Smooth muscle cell (in vitro differentiated cells): ENCODE results near the gene APOE. TPM values are rescaled to one million over a fixed set of nuclear protein-coding genes. Genes with fewer than 3 reads are reported as not detected.
A peak's percentile ranks its signal among the peaks of the same experiment; 100 is the strongest.
"Not testable (repeated sequence)": the region's sequence is repeated elsewhere in the genome, so short reads cannot be mapped to it uniquely, and the experiment has no call there.

Experiments used
- DNase-seq: peaks from one replicate; lab custom pipeline; 2025; ENCODE audit not compliant: unreplicated experiment; lab: John Stamatoyannopoulos, UW
- H2AFZ ChIP-seq: fragments of 200-600 bp; sonication (generic); 2 replicates; pipeline ENCODE4 v1.6.0; 2016; ENCODE audit warnings: antibody characterized with exemption, low read depth, mild to moderate bottlenecking
- H3F3A ChIP-seq: fragments of 200-600 bp; sonication (generic); 2 replicates; pipeline ENCODE4 v1.6.0; 2017; ENCODE audit warnings: antibody characterized with exemption, low read depth
- H3K27ac ChIP-seq: fragments of 200-600 bp; sonication (generic); 2 replicates; pipeline ENCODE4 v1.5.1; 2016; ENCODE audit warnings: low read depth, mild to moderate bottlenecking
- H3K27me3 ChIP-seq: fragments of 200-600 bp; sonication (generic); 2 replicates; pipeline ENCODE4 v1.6.1; 2016; ENCODE audit warnings: low read depth, mild to moderate bottlenecking
- H3K36me3 ChIP-seq: fragments of 200-600 bp; sonication (generic); 2 replicates; pipeline ENCODE4 v1.5.1; 2016; ENCODE audit warnings: low read depth
- H3K4me1 ChIP-seq: fragments of 200-600 bp; sonication (generic); 2 replicates; pipeline ENCODE4 v1.5.1; 2016; ENCODE audit warnings: low read depth
- H3K4me2 ChIP-seq: fragments of 200-600 bp; sonication (generic); 2 replicates; pipeline ENCODE4 v1.6.0; 2016; ENCODE audit warnings: mild to moderate bottlenecking
- H3K4me3 ChIP-seq: fragments of 200-600 bp; sonication (generic); 2 replicates; pipeline ENCODE4 v1.5.1; 2016; ENCODE audit warnings: mild to moderate bottlenecking
- H3K79me2 ChIP-seq: fragments of 200-600 bp; sonication (generic); 2 replicates; pipeline ENCODE4 v1.6.0; 2016; ENCODE audit warnings: low read depth, mild to moderate bottlenecking
- H3K9ac ChIP-seq: fragments of 200-600 bp; sonication (generic); 2 replicates; pipeline ENCODE4 v1.6.0; 2016; ENCODE audit warnings: low read depth
- H3K9me3 ChIP-seq: fragments of 200-600 bp; sonication (generic); replicated peaks from 2 replicates; pipeline ENCODE4 v1.5.1; 2016; ENCODE audit warnings: low read depth
- H4K20me1 ChIP-seq: fragments of 200-600 bp; sonication (generic); 2 replicates; pipeline ENCODE4 v1.6.0; 2016; ENCODE audit warnings: low read depth
- CTCF ChIP-seq: fragments of 200-600 bp; sonication (generic); IDR thresholded peaks from 2 replicates; pipeline ENCODE4 v1.5.1; 2017; ENCODE audit warnings: borderline replicate concordance, mild to moderate bottlenecking, antibody characterized with exemption; ENCODE audit not compliant: insufficient read depth, poor library complexity, severe bottlenecking
- WGBS: methylation state at CpG from one replicate; pipeline ENCODE4 v1.1.7; 2016; ENCODE audit warnings: low lambda C conversion rate; 5-methylcytosine and 5-hydroxymethylcytosine counted together
- polyA plus RNA-seq: library from polyadenylated mRNA; unstranded; fragments of >200 nt; fragmentation: Nextera tagmentation; extraction: Ambion mirVana; gene quantifications from 2 replicates; pipeline ENCODE4 v1.2.1, GENCODE V29; 2016
- total RNA-seq: library from RNA; depleted of rRNA; stranded (reverse); fragments of >200 nt; gene quantifications from 2 replicates; pipeline ENCODE4 v1.2.3, GENCODE V29; 2014

Gene APOE
- total and polyA plus RNA-seq, 2 experiments from 2014 or later: 228 to 329 TPM

GRCh38 chr19:44912854-44913253, 7.3 kb downstream of the APOE start:
- Histone ChIP-seq H3K9me3 (no peaks in the 10 kb centered on the region), H2AFZ (no peak overlapping the region), H3K79me2 (no peaks in the 10 kb centered on the region), H3K27ac (no peak overlapping the region), H3F3A (peaks cover 5% of the 10 kb centered on the region), H3K9ac (no peak overlapping the region), H4K20me1 (no peaks in the 10 kb centered on the region), H3K4me2 (no peak overlapping the region), H3K27me3 (no peaks in the 10 kb centered on the region), H3K4me1 (no peaks in the 10 kb centered on the region), H3K36me3 (no peaks in the 10 kb centered on the region), H3K4me3 (no peak overlapping the region)
- 77% methylated on average over 6 of the region's 6 CpGs for WGBS
- no peak for DNase-seq
- no peak for TF ChIP-seq CTCF

DNA sequence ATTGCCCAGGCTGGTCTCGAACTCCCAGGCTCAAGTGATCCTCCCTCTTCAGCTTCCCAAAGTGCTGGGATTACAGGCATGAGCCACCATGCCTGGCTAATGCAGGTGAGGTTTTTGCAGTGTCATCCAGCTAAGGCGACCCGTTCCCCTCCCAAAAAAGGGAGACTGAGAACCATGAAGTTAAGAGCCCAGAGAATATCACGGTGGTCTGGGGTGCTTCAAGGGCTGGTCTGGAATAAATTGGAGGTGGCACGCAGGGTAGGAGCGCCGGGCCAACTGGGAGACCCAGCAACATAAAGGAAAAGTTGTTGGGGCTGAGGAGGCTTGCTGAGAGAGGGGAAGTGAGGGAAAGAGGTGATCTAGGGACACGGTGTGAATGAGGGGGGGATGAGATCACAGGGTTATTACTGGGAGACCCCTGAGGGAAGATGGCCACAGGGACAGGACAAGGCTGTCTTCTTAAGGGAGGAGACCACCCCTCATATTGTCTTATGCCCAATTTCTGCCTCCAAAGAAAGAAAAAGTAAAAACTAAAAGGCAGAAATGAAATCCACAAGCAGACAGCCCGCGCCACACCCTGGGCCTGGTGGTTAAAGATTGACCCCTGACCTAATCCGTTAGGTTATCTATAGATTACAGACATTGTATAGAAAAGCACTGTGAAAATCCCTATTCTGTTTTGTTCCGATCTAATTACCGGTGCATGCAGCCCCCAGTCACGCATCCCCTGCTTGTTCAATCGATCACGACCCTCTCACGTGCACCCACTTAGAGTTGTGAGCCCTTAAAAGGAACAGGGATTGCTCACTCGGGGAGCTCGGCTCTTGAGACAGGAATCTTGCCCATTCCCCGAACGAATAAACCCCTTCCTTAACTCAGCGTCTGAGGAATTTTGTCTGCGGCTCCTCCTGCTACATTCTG, 8.2 kb downstream of the APOE start:
- H3K27ac ChIP-seq: not testable (repeated sequence)
- H3K4me2 ChIP-seq: peak overlapping the region; percentile 93

DNA sequence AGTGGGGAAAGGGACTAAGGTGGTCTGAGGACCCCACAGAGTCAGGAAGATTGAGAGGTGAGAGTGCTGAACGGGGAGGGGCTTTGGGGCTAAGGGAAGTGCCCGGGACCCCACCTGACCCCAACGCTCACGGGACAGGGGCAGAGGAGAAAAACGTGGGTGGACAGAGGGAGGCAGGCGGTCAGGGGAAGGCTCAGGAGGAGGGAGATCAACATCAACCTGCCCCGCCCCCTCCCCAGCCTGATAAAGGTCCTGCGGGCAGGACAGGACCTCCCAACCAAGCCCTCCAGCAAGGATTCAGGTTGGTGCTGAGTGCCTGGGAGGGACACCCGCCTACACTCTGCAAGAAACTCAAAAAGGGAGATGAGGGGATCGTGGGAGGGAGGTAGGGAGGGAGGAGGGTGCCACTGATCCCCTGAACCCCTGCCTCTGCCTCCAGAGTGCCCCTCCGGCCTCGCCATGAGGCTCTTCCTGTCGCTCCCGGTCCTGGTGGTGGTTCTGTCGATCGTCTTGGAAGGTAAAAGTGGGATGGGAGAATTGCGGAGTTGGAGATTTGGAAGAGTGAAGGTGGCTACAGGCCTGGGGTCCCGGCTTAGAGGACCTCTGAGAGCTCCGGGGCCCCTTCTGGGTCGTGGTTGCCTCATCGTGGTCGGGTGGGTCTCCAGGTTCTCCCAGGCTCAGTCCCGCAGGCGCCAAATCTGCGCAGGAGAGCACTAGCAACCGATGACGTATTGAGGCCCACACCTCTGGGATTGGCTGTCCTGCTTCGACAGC, 9.0 kb downstream of the APOE start, which contains the start of gene APOC1:
Gene APOC1 (plus strand): TSS at position 176 of the 774 bp plus-strand sequence. CDS start 284 bp downstream, at position 460.
- not testable (repeated sequence) for H3K27me3 ChIP-seq, H4K20me1 ChIP-seq, H3K36me3 ChIP-seq, H3K79me2 ChIP-seq, H3F3A ChIP-seq, H3K9me3 ChIP-seq, H3K4me1 ChIP-seq
- Histone ChIP-seq H3K9ac (peak within 1 kb of the TSS; percentile 88), H2AFZ (peak within 1 kb of the TSS; percentile 84), H3K27ac (peak within 1 kb of the TSS; percentile 57), H3K4me2 (peak within 1 kb of the TSS; percentile 93), H3K4me3 (peak within 1 kb of the TSS; percentile 69)
- peak; percentile 44 for DNase-seq
- WGBS: 4% methylated on average over 28 of the region's 28 CpGs

More for the DNA sequence above, 8.2 kb downstream of the APOE start:
- not testable (repeated sequence) for DNase-seq, H3K27me3 ChIP-seq, H3K36me3 ChIP-seq, H3K79me2 ChIP-seq, H3K9ac ChIP-seq, H3K4me1 ChIP-seq, H3K9me3 ChIP-seq, H4K20me1 ChIP-seq, H3F3A ChIP-seq, H2AFZ ChIP-seq
- 55% methylated on average over 23 of the region's 23 CpGs for WGBS
- H3K4me3 ChIP-seq: peak overlapping the region; percentile 69

DNA sequence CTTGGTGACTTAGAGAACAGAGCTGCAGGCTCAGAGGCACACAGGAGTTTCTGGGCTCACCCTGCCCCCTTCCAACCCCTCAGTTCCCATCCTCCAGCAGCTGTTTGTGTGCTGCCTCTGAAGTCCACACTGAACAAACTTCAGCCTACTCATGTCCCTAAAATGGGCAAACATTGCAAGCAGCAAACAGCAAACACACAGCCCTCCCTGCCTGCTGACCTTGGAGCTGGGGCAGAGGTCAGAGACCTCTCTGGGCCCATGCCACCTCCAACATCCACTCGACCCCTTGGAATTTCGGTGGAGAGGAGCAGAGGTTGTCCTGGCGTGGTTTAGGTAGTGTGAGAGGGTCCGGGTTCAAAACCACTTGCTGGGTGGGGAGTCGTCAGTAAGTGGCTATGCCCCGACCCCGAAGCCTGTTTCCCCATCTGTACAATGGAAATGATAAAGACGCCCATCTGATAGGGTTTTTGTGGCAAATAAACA, 18.7 kb downstream of the APOE start:
- Histone ChIP-seq H3F3A (peaks cover 3% of the 10 kb centered on the region), H3K27me3 (no peaks in the 10 kb centered on the region), H3K79me2 (no peaks in the 10 kb centered on the region), H3K9ac (no peak overlapping the region), H2AFZ (no peak overlapping the region), H3K9me3 (no peaks in the 10 kb centered on the region), H3K4me1 (no peaks in the 10 kb centered on the region), H3K4me3 (no peak overlapping the region), H4K20me1 (no peaks in the 10 kb centered on the region), H3K4me2 (no peak overlapping the region), H3K27ac (no peak overlapping the region), H3K36me3 (no peaks in the 10 kb centered on the region)
- DNase-seq: no peak
- WGBS: 91% methylated on average over 8 of the region's 8 CpGs
- no peak for TF ChIP-seq CTCF
